COLO829 (cell line): Measurements from ENCODE around the gene RD3L.
"Not testable (repeated sequence)": the region's sequence is repeated elsewhere in the genome, so short reads cannot be mapped to it uniquely, and the experiment has no call there.

ENCODE experiments used
- DNase-seq: peaks from one replicate; pipeline ENCODE4 v3.0.0; 2012; ENCODE audit warnings: low spot score

Gene RD3L

GRCh38 chr14:103941973-103942736 lies at the start of gene RD3L:
RD3L (minus strand) TSS chr14:103942529; CDS start chr14:103941695, 834 bp downstream.
- DNase-seq = no peak

- no peak for DNase-seq
These were observed 47.6 kb upstream of the RD3L start for GRCh38 chr14:103989964-103990363.

GRCh38 chr14:103989034-103989433 lies 46.7 kb upstream of the RD3L start:
- no peak for DNase-seq

- no peak for DNase-seq
These were observed 41.9 kb upstream of the RD3L start for GRCh38 chr14:103984196-103984595.

GRCh38 chr14:103980623-103981238 lies 38.4 kb upstream of the RD3L start:
- not testable (repeated sequence) for DNase-seq

GRCh38 chr14:103974575-103974974 lies 32.2 kb upstream of the RD3L start:
- DNase-seq = no peak

GRCh38 chr14:103973354-103973753 lies 31.0 kb upstream of the RD3L start:
- no peak for DNase-seq

GRCh38 chr14:103969961-103970360 lies 27.6 kb upstream of the RD3L start:
- no peak for DNase-seq

- no peak for DNase-seq
These were observed 24.3 kb upstream of the RD3L start for GRCh38 chr14:103966631-103967030.

- no peak for DNase-seq
These were observed 19.7 kb upstream of the RD3L start for GRCh38 chr14:103961928-103962578.

GRCh38 chr14:103960457-103961055 lies 18.2 kb upstream of the RD3L start:
- DNase-seq = no peak

GRCh38 chr14:103949131-103949790 lies 6.9 kb upstream of the RD3L start:
- peak; percentile 48 for DNase-seq

- no peak for DNase-seq
These were observed 6.1 kb upstream of the RD3L start for GRCh38 chr14:103948442-103948841.

- DNase-seq = no peak
These were observed 4.6 kb upstream of the RD3L start for GRCh38 chr14:103946975-103947374.

GRCh38 chr14:103943673-103944072 lies 1.3 kb upstream of the RD3L start:
- no peak for DNase-seq

- DNase-seq = no peak
These were observed 867 bp downstream of the RD3L start for GRCh38 chr14:103941462-103941861.

GRCh38 chr14:103935102-103935501 lies 7.2 kb downstream of the RD3L start:
- no peak for DNase-seq

- no peak for DNase-seq
These were observed 9.4 kb downstream of the RD3L start for GRCh38 chr14:103932791-103933490.

GRCh38 chr14:103931422-103931821 lies 10.9 kb downstream of the RD3L start:
- no peak for DNase-seq

GRCh38 chr14:103930051-103930604 lies 12.2 kb downstream of the RD3L start:
- DNase-seq = no peak
